Measurements from ENCODE around the gene DDX24. TPM values are rescaled to one million over a fixed set of nuclear protein-coding genes. Genes with fewer than 3 reads are reported as not detected.

The DDX24 gene
- polyA plus RNA-seq, 4 donors, result 35.1 to 103 (median 57.9) TPM

- H3K4me3 ChIP-seq (ENCODE audit: low read depth in 1 of 3, low read length in 3 of 3), result no peak overlapping the region
- H3K9me3 ChIP-seq (ENCODE audit: control insufficient read depth in 2 of 2, insufficient read depth in 1 of 2, low read depth in 1 of 2, low read length in 1 of 2), result peaks cover 0 to 3% of the 10 kb centered on the region in 2 donors
- 85 to 94% (median 92%) methylated on average over 5 of the region's 5 CpGs for WGBS, 3 donors
- no peak overlapping the region for H3K27ac ChIP-seq (ENCODE audit: low read depth in 1 of 3, low read length in 2 of 3)
- DNase-seq (no peak), FAIRE-seq (no peak)
- H3K27me3 ChIP-seq (ENCODE audit: control insufficient read depth in 3 of 3, insufficient read depth in 3 of 3, low read length in 3 of 3), result no peaks in the 10 kb centered on the region
- peaks cover 0 to 2% (median 0%) of the 10 kb centered on the region in 3 donors for H3K36me3 ChIP-seq (ENCODE audit: control insufficient read depth in 3 of 3, insufficient read depth in 2 of 3, low read depth in 1 of 3, low read length in 3 of 3)
- peaks cover 0 to 4% (median 0%) of the 10 kb centered on the region in 3 donors for H3K4me1 ChIP-seq (ENCODE audit: control insufficient read depth in 3 of 3, insufficient read depth in 2 of 3, low read depth in 1 of 3, low read length in 2 of 3)
Observed at GRCh38 chr14:94088516-94088915, 7.5 kb upstream of the DDX24 start.

DNA sequence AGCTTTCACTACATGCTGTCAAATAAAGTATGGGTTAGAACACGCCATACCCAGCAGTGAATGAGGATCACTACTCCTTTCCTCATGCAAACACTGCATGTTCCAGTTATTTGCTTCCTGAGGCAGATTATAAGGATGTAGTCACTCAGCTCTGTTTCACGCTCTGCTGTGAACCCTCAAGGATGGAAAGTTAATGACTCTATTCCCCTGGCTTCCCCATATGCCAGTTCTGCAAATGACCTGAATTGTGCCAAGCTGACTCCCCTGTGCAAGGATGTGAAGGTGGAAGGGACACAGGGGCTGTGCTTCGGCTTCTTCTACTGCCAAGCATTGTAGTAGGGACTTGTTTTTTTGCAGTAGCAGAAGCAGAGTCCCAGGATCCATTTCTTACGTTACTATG is 6.9 kb upstream of the DDX24 start:
- 70 to 98% (median 75%) methylated on average over 4 of the region's 4 CpGs for WGBS, 3 donors
- DNase-seq, result no peak
- H3K4me1 ChIP-seq (ENCODE audit: control insufficient read depth in 3 of 3, insufficient read depth in 2 of 3, low read depth in 1 of 3, low read length in 2 of 3), result peaks cover 0 to 4% (median 0%) of the 10 kb centered on the region in 3 donors
- H3K36me3 ChIP-seq (ENCODE audit: control insufficient read depth in 3 of 3, insufficient read depth in 2 of 3, low read depth in 1 of 3, low read length in 3 of 3), result peaks cover 0 to 2% (median 0%) of the 10 kb centered on the region in 3 donors
- no peak overlapping the region for H3K27ac ChIP-seq (ENCODE audit: low read depth in 1 of 3, low read length in 2 of 3)
- H3K27me3 ChIP-seq (ENCODE audit: control insufficient read depth in 3 of 3, insufficient read depth in 3 of 3, low read length in 3 of 3), result no peaks in the 10 kb centered on the region
- peaks cover 0 to 3% of the 10 kb centered on the region in 2 donors for H3K9me3 ChIP-seq (ENCODE audit: control insufficient read depth in 2 of 2, insufficient read depth in 1 of 2, low read depth in 1 of 2, low read length in 1 of 2)
- H3K4me3 ChIP-seq (ENCODE audit: low read depth in 1 of 3, low read length in 3 of 3), result no peak overlapping the region
- FAIRE-seq, result no peak

GRCh38 chr14:94081386-94081820 is 401 bp upstream of the DDX24 start:
- Histone ChIP-seq H3K4me1 (ENCODE audit: control insufficient read depth in 3 of 3, insufficient read depth in 2 of 3, low read depth in 1 of 3, low read length in 2 of 3) (peaks cover 13 to 25% (median 17%) of the 10 kb centered on the region in 3 donors), H3K27me3 (ENCODE audit: control insufficient read depth in 3 of 3, insufficient read depth in 3 of 3, low read length in 3 of 3) (no peaks in the 10 kb centered on the region)

DNA sequence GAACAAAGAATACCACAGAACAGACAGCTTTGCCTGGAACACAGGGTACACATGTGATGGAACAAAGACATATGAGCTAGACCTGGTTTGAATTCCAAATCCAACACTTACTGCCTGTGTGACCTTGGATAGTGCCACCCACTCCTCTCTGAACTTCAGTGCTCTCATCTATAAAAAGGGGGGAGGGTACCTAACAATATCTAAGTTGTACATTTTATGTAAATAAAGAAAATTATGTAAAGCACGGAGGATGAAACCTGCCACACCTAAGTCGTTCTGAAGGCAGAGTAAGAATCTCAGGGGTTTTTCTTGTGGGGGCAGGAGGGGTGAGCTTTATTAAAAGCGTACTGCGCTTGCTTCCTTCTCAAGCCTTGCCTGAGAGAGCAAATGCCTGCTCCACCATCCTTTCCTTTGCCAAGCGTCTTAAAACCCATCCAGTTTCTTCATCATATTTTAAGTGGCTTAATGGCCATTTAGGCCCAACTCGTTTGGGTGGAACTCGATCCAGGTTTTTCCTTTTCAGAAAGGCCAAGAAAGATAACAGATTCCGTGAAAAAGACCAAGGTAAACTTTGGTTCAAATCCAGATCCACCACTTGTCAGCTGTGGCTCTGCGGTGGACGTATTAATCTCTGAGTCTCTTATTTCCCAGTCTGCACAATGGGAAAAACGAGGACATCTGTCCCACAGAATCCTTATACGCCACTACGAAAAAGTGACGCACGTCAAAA is 946 bp downstream of the DDX24 start:
- Histone ChIP-seq H3K4me1 (ENCODE audit: control insufficient read depth in 3 of 3, insufficient read depth in 2 of 3, low read depth in 1 of 3, low read length in 2 of 3) (peaks cover 13 to 25% (median 17%) of the 10 kb centered on the region in 3 donors), H3K27ac (ENCODE audit: low read depth in 1 of 3, low read length in 2 of 3) (peak overlapping the region; percentile 82 to 96 (median 91)), H3K4me3 (ENCODE audit: low read depth in 1 of 3, low read length in 3 of 3) (peak overlapping the region; percentile 86 to 97 (median 93)), H3K9me3 (ENCODE audit: control insufficient read depth in 2 of 2, insufficient read depth in 1 of 2, low read depth in 1 of 2, low read length in 1 of 2) (peaks cover 0 to 3% of the 10 kb centered on the region in 2 donors), H3K27me3 (ENCODE audit: control insufficient read depth in 3 of 3, insufficient read depth in 3 of 3, low read length in 3 of 3) (no peaks in the 10 kb centered on the region), H3K36me3 (ENCODE audit: control insufficient read depth in 3 of 3, insufficient read depth in 2 of 3, low read depth in 1 of 3, low read length in 3 of 3) (peaks cover 2 to 7% (median 6%) of the 10 kb centered on the region in 3 donors)
- DNase-seq, result peak in 1 of 2 donors; percentile 54
- no peak for FAIRE-seq
- whole genome bisulfite sequencing, 3 donors, result 2 to 5% (median 4%) methylated on average over 15 of the region's 15 CpGs

More at GRCh38 chr14:94081386-94081820, 401 bp upstream of the DDX24 start:
- Histone ChIP-seq H3K36me3 (ENCODE audit: control insufficient read depth in 3 of 3, insufficient read depth in 2 of 3, low read depth in 1 of 3, low read length in 3 of 3) (peaks cover 2 to 7% (median 6%) of the 10 kb centered on the region in 3 donors), H3K9me3 (ENCODE audit: control insufficient read depth in 2 of 2, insufficient read depth in 1 of 2, low read depth in 1 of 2, low read length in 1 of 2) (peaks cover 0 to 3% of the 10 kb centered on the region in 2 donors), H3K27ac (ENCODE audit: low read depth in 1 of 3, low read length in 2 of 3) (peak overlapping the region; percentile 28 to 96 (median 91)), H3K4me3 (ENCODE audit: low read depth in 1 of 3, low read length in 3 of 3) (peak overlapping the region; percentile 56 to 93 (median 86))
- FAIRE-seq (no peak), DNase-seq (peak in 1 of 2 donors; percentile 75)
- WGBS, 3 donors, result 0 to 1% (median 1%) methylated on average over 19 of the region's 19 CpGs

DNA sequence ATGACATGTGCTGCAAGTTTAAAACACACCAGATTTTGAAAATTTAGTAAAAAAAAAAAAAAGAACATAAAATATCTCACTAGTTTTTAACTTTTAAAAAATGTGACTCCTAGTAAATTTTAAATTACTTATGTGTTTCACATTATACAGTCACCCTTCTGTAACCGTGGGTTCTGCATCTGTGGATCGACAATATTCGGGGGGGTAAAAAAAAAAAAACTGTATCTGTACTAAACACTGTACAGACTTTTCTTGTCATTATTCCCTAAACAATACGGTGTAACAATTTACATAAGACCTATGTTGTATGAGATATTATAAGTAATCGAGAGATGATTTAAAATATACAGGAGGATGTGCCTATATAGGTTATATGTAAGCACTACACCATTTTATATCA is 3.2 kb downstream of the DDX24 start:
- H3K9me3 ChIP-seq (ENCODE audit: control insufficient read depth in 2 of 2, insufficient read depth in 1 of 2, low read depth in 1 of 2, low read length in 1 of 2), result peaks cover 0 to 7% of the 10 kb centered on the region in 2 donors
- WGBS, 3 donors, result 71 to 82% (median 81%) methylated on average over 5 of the region's 5 CpGs
- H3K27me3 ChIP-seq (ENCODE audit: control insufficient read depth in 3 of 3, insufficient read depth in 3 of 3, low read length in 3 of 3), result no peaks in the 10 kb centered on the region
- DNase-seq (no peak), FAIRE-seq (no peak)
- peak overlapping the region in 1 of 3 donors; percentile 13 for H3K4me3 ChIP-seq (ENCODE audit: low read depth in 1 of 3, low read length in 3 of 3)
- H3K36me3 ChIP-seq (ENCODE audit: control insufficient read depth in 3 of 3, insufficient read depth in 2 of 3, low read depth in 1 of 3, low read length in 3 of 3), result peaks cover 2 to 9% (median 6%) of the 10 kb centered on the region in 3 donors
- H3K27ac ChIP-seq (ENCODE audit: low read depth in 1 of 3, low read length in 2 of 3), result no peak overlapping the region
- peaks cover 13 to 25% (median 13%) of the 10 kb centered on the region in 3 donors for H3K4me1 ChIP-seq (ENCODE audit: control insufficient read depth in 3 of 3, insufficient read depth in 2 of 3, low read depth in 1 of 3, low read length in 2 of 3)

GRCh38 chr14:94077111-94077821 is 3.7 kb downstream of the DDX24 start:
- no peak for FAIRE-seq
- Histone ChIP-seq H3K27me3 (ENCODE audit: control insufficient read depth in 3 of 3, insufficient read depth in 3 of 3, low read length in 3 of 3) (no peaks in the 10 kb centered on the region), H3K4me3 (ENCODE audit: low read depth in 1 of 3, low read length in 3 of 3) (peak overlapping the region in 2 of 3 donors; percentile 4 to 13), H3K27ac (ENCODE audit: low read depth in 1 of 3, low read length in 2 of 3) (no peak overlapping the region), H3K4me1 (ENCODE audit: control insufficient read depth in 3 of 3, insufficient read depth in 2 of 3, low read depth in 1 of 3, low read length in 2 of 3) (peaks cover 13 to 25% (median 13%) of the 10 kb centered on the region in 3 donors), H3K36me3 (ENCODE audit: control insufficient read depth in 3 of 3, insufficient read depth in 2 of 3, low read depth in 1 of 3, low read length in 3 of 3) (peaks cover 2 to 12% (median 6%) of the 10 kb centered on the region in 3 donors), H3K9me3 (ENCODE audit: control insufficient read depth in 2 of 2, insufficient read depth in 1 of 2, low read depth in 1 of 2, low read length in 1 of 2) (peaks cover 0 to 7% of the 10 kb centered on the region in 2 donors)
- 64 to 82% (median 76%) methylated on average over 7 of the region's 7 CpGs for WGBS, 3 donors
- no peak for DNase-seq

- WGBS, 3 donors, result 95 to 98% (median 97%) methylated on average over 2 of the region's 2 CpGs
- H3K4me1 ChIP-seq (ENCODE audit: control insufficient read depth in 3 of 3, insufficient read depth in 2 of 3, low read depth in 1 of 3, low read length in 2 of 3), result peaks cover 13 to 25% (median 13%) of the 10 kb centered on the region in 3 donors
- FAIRE-seq, result no peak
Observed at GRCh38 chr14:94075008-94075407, 6.0 kb downstream of the DDX24 start.

DNA sequence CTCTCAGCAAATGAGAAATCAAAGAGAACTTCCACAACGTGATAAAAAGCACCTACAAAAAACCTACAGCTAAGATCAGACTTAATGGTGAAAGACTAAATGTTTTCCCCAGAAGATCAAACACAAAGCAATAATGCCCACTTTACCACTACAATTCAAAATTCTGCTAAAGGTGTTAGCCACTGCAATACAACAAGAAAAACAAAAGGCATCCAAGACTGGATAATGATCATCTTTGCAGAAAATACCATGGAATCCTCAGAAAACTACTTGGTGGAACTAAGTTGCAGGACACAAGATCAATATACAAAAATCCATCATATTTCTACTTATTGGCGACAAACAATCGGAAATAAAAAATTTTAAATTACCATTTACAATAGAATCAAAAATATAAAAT is 6.5 kb downstream of the DDX24 start:
- 97 to 98% (median 97%) methylated on average over 3 of the region's 3 CpGs for WGBS, 3 donors
- H3K27ac ChIP-seq (ENCODE audit: low read depth in 1 of 3, low read length in 2 of 3), result no peak overlapping the region
- peaks cover 8 to 22% (median 13%) of the 10 kb centered on the region in 3 donors for H3K4me1 ChIP-seq (ENCODE audit: control insufficient read depth in 3 of 3, insufficient read depth in 2 of 3, low read depth in 1 of 3, low read length in 2 of 3)
- FAIRE-seq (no peak), DNase-seq (no peak)
- no peaks in the 10 kb centered on the region for H3K27me3 ChIP-seq (ENCODE audit: control insufficient read depth in 3 of 3, insufficient read depth in 3 of 3, low read length in 3 of 3)
- peaks cover 2 to 12% (median 6%) of the 10 kb centered on the region in 3 donors for H3K36me3 ChIP-seq (ENCODE audit: control insufficient read depth in 3 of 3, insufficient read depth in 2 of 3, low read depth in 1 of 3, low read length in 3 of 3)
- H3K9me3 ChIP-seq (ENCODE audit: control insufficient read depth in 2 of 2, insufficient read depth in 1 of 2, low read depth in 1 of 2, low read length in 1 of 2), result peaks cover 0 to 12% of the 10 kb centered on the region in 2 donors
- H3K4me3 ChIP-seq (ENCODE audit: low read depth in 1 of 3, low read length in 3 of 3), result no peak overlapping the region

More at GRCh38 chr14:94075008-94075407, 6.0 kb downstream of the DDX24 start:
- Histone ChIP-seq H3K9me3 (ENCODE audit: control insufficient read depth in 2 of 2, insufficient read depth in 1 of 2, low read depth in 1 of 2, low read length in 1 of 2) (peaks cover 0 to 10% of the 10 kb centered on the region in 2 donors), H3K36me3 (ENCODE audit: control insufficient read depth in 3 of 3, insufficient read depth in 2 of 3, low read depth in 1 of 3, low read length in 3 of 3) (peaks cover 2 to 12% (median 6%) of the 10 kb centered on the region in 3 donors), H3K4me3 (ENCODE audit: low read depth in 1 of 3, low read length in 3 of 3) (no peak overlapping the region), H3K27ac (ENCODE audit: low read depth in 1 of 3, low read length in 2 of 3) (no peak overlapping the region), H3K27me3 (ENCODE audit: control insufficient read depth in 3 of 3, insufficient read depth in 3 of 3, low read length in 3 of 3) (no peaks in the 10 kb centered on the region)
- no peak for DNase-seq
